Activated T-helper 2 cell treated with anti-CD3 and anti-CD28 coated beads, Interferon-gamma antibody, Interleukin-2, Interleukin-4, amounts not matched to agents 10 μg/mL and 5 μg/mL and 100 μg/mL, durations not matched to agents 14 hours and 24 hours and 36 hours (primary cell): ENCODE measurements around the gene ZNF865. TPM values are rescaled to one million over a fixed set of nuclear protein-coding genes. Genes with fewer than 3 reads are reported as not detected.

ENCODE experiments used
- DNase-seq: peaks from one replicate; pipeline ENCODE4 v3.0.0; 2021; ENCODE audit warnings: low spot score
- H3K27ac Mint-ChIP-seq: one replicate; pipeline ENCODE4 v1.8.0; 2021; ENCODE audit warnings: mixed read lengths
- H3K27me3 Mint-ChIP-seq: one replicate; pipeline ENCODE4 v1.8.0; 2021; ENCODE audit warnings: low read depth, mixed read lengths
- H3K36me3 Mint-ChIP-seq: one replicate; pipeline ENCODE4 v1.8.0; 2021; ENCODE audit warnings: low read depth, mixed read lengths
- H3K4me1 Mint-ChIP-seq: one replicate; pipeline ENCODE4 v1.8.0; 2021; ENCODE audit warnings: low read depth, mixed read lengths
- H3K4me3 Mint-ChIP-seq: one replicate; pipeline ENCODE4 v1.8.0; 2021; ENCODE audit warnings: low read depth, mild to moderate bottlenecking, moderate library complexity, mixed read lengths
- H3K9me3 Mint-ChIP-seq: one replicate; pipeline ENCODE4 v1.8.0; 2021; ENCODE audit warnings: mixed read lengths
- intact Hi-C: fragments of 100-400 bp; cut with micrococcal nuclease; formaldehyde crosslinking; loops from one replicate; pipeline ENCODE4 v1.15.1; 2023
- total RNA-seq: library from RNA; stranded (reverse); gene quantifications from 2 replicates; pipeline ENCODE4 v1.2.3, GENCODE V29; 2022

Gene ZNF865
- total RNA-seq, 1 donor from 2014 or later = 13.6 TPM

GRCh38 chr19:55655648-55656040 is 50.2 kb downstream of the ZNF865 start:
- no peaks in the 10 kb centered on the region for H3K27me3 Mint-ChIP-seq
- no peak for DNase-seq
- peak overlapping the region; percentile 96 for H3K4me3 Mint-ChIP-seq
- no peaks in the 10 kb centered on the region for H3K9me3 Mint-ChIP-seq
- H3K27ac Mint-ChIP-seq = peak overlapping the region; percentile 99
- peaks cover 27% of the 10 kb centered on the region for H3K4me1 Mint-ChIP-seq
- intact Hi-C loops = loop anchor here (1.0 to 10.0 kb wide), 3 partner anchors 20 to 659 kb away; partner anchors contain the start of genes EPN1, ZNF865 and ZSCAN5A
- peaks cover 51% of the 10 kb centered on the region for H3K36me3 Mint-ChIP-seq

- Mint-ChIP-seq H3K27me3 (no peaks in the 10 kb centered on the region), H3K36me3 (peaks cover 56% of the 10 kb centered on the region), H3K9me3 (no peaks in the 10 kb centered on the region), H3K27ac (peak overlapping the region; percentile 99), H3K4me3 (peak overlapping the region; percentile 96), H3K4me1 (peaks cover 24% of the 10 kb centered on the region)
- DNase-seq = no peak
- intact Hi-C loops = loop anchor here (10.0 kb wide), 1 partner anchor 658 kb away; the partner anchor contains the start of gene ZSCAN5A
Observed at GRCh38 chr19:55656552-55656951, 51.1 kb downstream of the ZNF865 start.

- Mint-ChIP-seq H3K4me3 (peak overlapping the region; percentile 96), H3K9me3 (no peaks in the 10 kb centered on the region), H3K36me3 (peaks cover 60% of the 10 kb centered on the region), H3K27me3 (no peaks in the 10 kb centered on the region), H3K4me1 (peaks cover 27% of the 10 kb centered on the region), H3K27ac (no peak overlapping the region)
- intact Hi-C loops = loop anchor here (10.0 kb wide), 1 partner anchor 658 kb away; the partner anchor contains the start of gene ZSCAN5A
- DNase-seq = no peak
Observed at GRCh38 chr19:55656988-55657747, 51.7 kb downstream of the ZNF865 start.

- H3K27me3 Mint-ChIP-seq = no peaks in the 10 kb centered on the region
- H3K9me3 Mint-ChIP-seq = no peaks in the 10 kb centered on the region
- H3K36me3 Mint-ChIP-seq = peaks cover 74% of the 10 kb centered on the region
- DNase-seq = no peak
- H3K4me1 Mint-ChIP-seq = peaks cover 27% of the 10 kb centered on the region
- H3K4me3 Mint-ChIP-seq = no peak overlapping the region
- intact Hi-C loops = loop anchor here (10.0 kb wide), 1 partner anchor 656 kb away; the partner anchor contains the start of gene ZSCAN5A
- no peak overlapping the region for H3K27ac Mint-ChIP-seq
Observed at GRCh38 chr19:55658846-55659459, 53.5 kb downstream of the ZNF865 start.

- no peak for DNase-seq
- Mint-ChIP-seq H3K36me3 (peaks cover 82% of the 10 kb centered on the region), H3K27ac (no peak overlapping the region), H3K27me3 (no peaks in the 10 kb centered on the region), H3K4me3 (no peak overlapping the region), H3K4me1 (peaks cover 27% of the 10 kb centered on the region), H3K9me3 (no peaks in the 10 kb centered on the region)
- intact Hi-C loops = loop anchor here (10.0 kb wide), 1 partner anchor 655 kb away; the partner anchor contains the start of gene ZSCAN5A
Observed at GRCh38 chr19:55659822-55660221, 54.4 kb downstream of the ZNF865 start.

- DNase-seq = no peak
- Mint-ChIP-seq H3K27me3 (no peaks in the 10 kb centered on the region), H3K4me1 (peaks cover 27% of the 10 kb centered on the region), H3K9me3 (no peaks in the 10 kb centered on the region), H3K4me3 (no peak overlapping the region), H3K27ac (no peak overlapping the region), H3K36me3 (peaks cover 83% of the 10 kb centered on the region)
- intact Hi-C loops = no loop called here
Observed at GRCh38 chr19:55660404-55660803, 55.0 kb downstream of the ZNF865 start.

GRCh38 chr19:55660991-55661390 is 55.5 kb downstream of the ZNF865 start:
- no peaks in the 10 kb centered on the region for H3K27me3 Mint-ChIP-seq
- H3K36me3 Mint-ChIP-seq = peaks cover 83% of the 10 kb centered on the region
- no peak overlapping the region for H3K27ac Mint-ChIP-seq
- no peak overlapping the region for H3K4me3 Mint-ChIP-seq
- DNase-seq = no peak
- intact Hi-C loops = no loop called here
- H3K4me1 Mint-ChIP-seq = peaks cover 24% of the 10 kb centered on the region
- H3K9me3 Mint-ChIP-seq = no peaks in the 10 kb centered on the region

GRCh38 chr19:55661826-55662225 is 56.4 kb downstream of the ZNF865 start:
- peaks cover 21% of the 10 kb centered on the region for H3K4me1 Mint-ChIP-seq
- no peak overlapping the region for H3K4me3 Mint-ChIP-seq
- H3K27me3 Mint-ChIP-seq = no peaks in the 10 kb centered on the region
- DNase-seq = no peak
- no peaks in the 10 kb centered on the region for H3K9me3 Mint-ChIP-seq
- H3K27ac Mint-ChIP-seq = no peak overlapping the region
- peaks cover 84% of the 10 kb centered on the region for H3K36me3 Mint-ChIP-seq
- intact Hi-C loops = no loop called here

- H3K4me1 Mint-ChIP-seq = peaks cover 9% of the 10 kb centered on the region
- no peaks in the 10 kb centered on the region for H3K9me3 Mint-ChIP-seq
- H3K36me3 Mint-ChIP-seq = peaks cover 89% of the 10 kb centered on the region
- DNase-seq = no peak
- no peaks in the 10 kb centered on the region for H3K27me3 Mint-ChIP-seq
- intact Hi-C loops = no loop called here
- no peak overlapping the region for H3K4me3 Mint-ChIP-seq
- no peak overlapping the region for H3K27ac Mint-ChIP-seq
Observed at GRCh38 chr19:55663846-55664536, 58.5 kb downstream of the ZNF865 start.

GRCh38 chr19:55666343-55667005 is 61.0 kb downstream of the ZNF865 start:
- Mint-ChIP-seq H3K4me1 (peaks cover 3% of the 10 kb centered on the region), H3K27ac (no peak overlapping the region), H3K27me3 (no peaks in the 10 kb centered on the region), H3K9me3 (no peaks in the 10 kb centered on the region), H3K36me3 (peaks cover 89% of the 10 kb centered on the region), H3K4me3 (no peak overlapping the region)
- no peak for DNase-seq
- intact Hi-C loops = no loop called here
